ENCODE data around the gene CPN2. TPM values are rescaled to one million over a fixed set of nuclear protein-coding genes. Genes with fewer than 3 reads are reported as not detected.

Gene CPN2
- total RNA-seq, 1 experiment from 2014 or later: 0.09 TPM

DNA sequence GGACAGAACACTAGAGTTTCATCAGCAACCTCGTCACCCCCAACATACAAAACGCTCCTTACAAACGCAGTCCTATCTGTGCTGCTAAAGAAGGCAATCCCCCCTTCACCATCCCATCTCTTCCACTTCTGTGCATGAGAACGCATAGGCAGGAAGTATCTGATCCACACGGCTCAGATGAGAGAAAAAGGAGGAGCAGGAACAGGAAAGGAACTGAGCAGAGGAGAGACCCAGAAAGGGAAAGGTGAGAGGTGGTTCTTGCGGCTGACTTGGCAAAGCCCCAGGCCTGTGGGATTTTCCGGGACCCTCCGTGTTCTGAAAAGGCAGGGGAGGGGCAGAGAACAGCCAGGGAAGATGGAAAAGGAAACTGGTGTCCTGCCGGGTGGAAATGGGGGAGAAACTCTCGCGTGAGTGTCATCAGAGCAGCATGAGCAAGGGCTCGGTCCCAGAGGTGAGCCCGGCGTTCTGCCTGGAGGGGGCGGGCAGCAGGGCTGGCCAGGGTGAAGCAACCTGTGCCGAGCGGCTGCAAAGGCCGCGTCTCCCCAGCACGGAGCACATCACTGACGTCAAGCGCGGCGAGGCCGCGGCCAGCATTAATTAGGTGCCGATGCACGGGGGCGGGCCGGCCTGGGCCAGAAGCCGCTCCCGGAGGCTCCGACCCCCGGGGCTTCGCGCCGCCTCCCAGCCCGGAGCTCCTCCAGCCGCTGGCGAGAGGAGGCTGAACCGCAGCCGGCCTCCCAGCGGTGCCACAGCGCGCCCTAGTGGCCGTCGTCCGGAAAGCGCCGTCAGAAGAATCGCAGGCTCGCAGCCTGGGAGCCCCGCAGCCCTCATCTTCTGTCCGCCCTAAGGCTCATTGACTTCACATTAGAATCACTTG is 35.8 kb downstream of the CPN2 start (continued):
- TF ChIP-seq, protein P1, sequence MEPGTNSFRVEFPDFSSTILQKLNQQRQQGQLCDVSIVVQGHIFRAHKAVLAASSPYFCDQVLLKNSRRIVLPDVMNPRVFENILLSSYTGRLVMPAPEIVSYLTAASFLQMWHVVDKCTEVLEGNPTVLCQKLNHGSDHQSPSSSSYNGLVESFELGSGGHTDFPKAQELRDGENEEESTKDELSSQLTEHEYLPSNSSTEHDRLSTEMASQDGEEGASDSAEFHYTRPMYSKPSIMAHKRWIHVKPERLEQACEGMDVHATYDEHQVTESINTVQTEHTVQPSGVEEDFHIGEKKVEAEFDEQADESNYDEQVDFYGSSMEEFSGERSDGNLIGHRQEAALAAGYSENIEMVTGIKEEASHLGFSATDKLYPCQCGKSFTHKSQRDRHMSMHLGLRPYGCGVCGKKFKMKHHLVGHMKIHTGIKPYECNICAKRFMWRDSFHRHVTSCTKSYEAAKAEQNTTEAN (CRISPR knock-in tag; IDR thresholded peaks at IDR 0.05): peak; percentile 54; the same call in 1 of the 2 replicates
- TF ChIP-seq, protein P2, sequence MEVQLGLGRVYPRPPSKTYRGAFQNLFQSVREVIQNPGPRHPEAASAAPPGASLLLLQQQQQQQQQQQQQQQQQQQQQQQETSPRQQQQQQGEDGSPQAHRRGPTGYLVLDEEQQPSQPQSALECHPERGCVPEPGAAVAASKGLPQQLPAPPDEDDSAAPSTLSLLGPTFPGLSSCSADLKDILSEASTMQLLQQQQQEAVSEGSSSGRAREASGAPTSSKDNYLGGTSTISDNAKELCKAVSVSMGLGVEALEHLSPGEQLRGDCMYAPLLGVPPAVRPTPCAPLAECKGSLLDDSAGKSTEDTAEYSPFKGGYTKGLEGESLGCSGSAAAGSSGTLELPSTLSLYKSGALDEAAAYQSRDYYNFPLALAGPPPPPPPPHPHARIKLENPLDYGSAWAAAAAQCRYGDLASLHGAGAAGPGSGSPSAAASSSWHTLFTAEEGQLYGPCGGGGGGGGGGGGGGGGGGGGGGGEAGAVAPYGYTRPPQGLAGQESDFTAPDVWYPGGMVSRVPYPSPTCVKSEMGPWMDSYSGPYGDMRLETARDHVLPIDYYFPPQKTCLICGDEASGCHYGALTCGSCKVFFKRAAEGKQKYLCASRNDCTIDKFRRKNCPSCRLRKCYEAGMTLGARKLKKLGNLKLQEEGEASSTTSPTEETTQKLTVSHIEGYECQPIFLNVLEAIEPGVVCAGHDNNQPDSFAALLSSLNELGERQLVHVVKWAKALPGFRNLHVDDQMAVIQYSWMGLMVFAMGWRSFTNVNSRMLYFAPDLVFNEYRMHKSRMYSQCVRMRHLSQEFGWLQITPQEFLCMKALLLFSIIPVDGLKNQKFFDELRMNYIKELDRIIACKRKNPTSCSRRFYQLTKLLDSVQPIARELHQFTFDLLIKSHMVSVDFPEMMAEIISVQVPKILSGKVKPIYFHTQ (CRISPR knock-in tag; IDR thresholded peaks at IDR 0.05): no peak
- TF ChIP-seq SP1 (CRISPR knock-in tag; conservative IDR thresholded peaks at IDR 0.05) (0 out of 2 replicates have a peak, but pooled peaks have one; percentile 38), NFATC4 (CRISPR knock-in tag; IDR thresholded peaks at IDR 0.05) (no peak), FOXP1 (CRISPR knock-in tag; IDR thresholded peaks at IDR 0.05; ENCODE audit: borderline replicate concordance) (peak; percentile 76), CREB1 (CRISPR knock-in tag; IDR thresholded peaks at IDR 0.05) (no peak), FOXK1 (CRISPR knock-in tag; IDR thresholded peaks at IDR 0.05) (0 out of 2 replicates have a peak, but pooled peaks have one; percentile 38), NFYB (CRISPR knock-in tag; conservative IDR thresholded peaks at IDR 0.05; ENCODE audit: low read depth) (no peak), CBFB (CRISPR knock-in tag; IDR thresholded peaks at IDR 0.05; ENCODE audit: low read depth) (0 out of 2 replicates have a peak, but pooled peaks have one; percentile 15), HMGA2 (CRISPR knock-in tag; IDR thresholded peaks at IDR 0.05) (no peak), ZNF138 (CRISPR knock-in tag; conservative IDR thresholded peaks at IDR 0.05) (no peak), GRHL2 (CRISPR knock-in tag; IDR thresholded peaks at IDR 0.05; ENCODE audit: insufficient replicate concordance, severe bottlenecking) (no peak), ZNF263 (CRISPR knock-in tag; IDR thresholded peaks at IDR 0.05; ENCODE audit: low read depth) (no peak), ZNF671 (CRISPR knock-in tag; IDR thresholded peaks at IDR 0.05) (no peak), KAT7 (CRISPR knock-in tag; IDR thresholded peaks at IDR 0.05; ENCODE audit: borderline replicate concordance) (no peak), ZNF423 (CRISPR knock-in tag; IDR thresholded peaks at IDR 0.05) (peak; percentile 78; the same call in 1 of the 2 replicates), TCF7 (CRISPR knock-in tag; IDR thresholded peaks at IDR 0.05; ENCODE audit: low read depth) (no peak)
- TF ChIP-seq, protein P3, sequence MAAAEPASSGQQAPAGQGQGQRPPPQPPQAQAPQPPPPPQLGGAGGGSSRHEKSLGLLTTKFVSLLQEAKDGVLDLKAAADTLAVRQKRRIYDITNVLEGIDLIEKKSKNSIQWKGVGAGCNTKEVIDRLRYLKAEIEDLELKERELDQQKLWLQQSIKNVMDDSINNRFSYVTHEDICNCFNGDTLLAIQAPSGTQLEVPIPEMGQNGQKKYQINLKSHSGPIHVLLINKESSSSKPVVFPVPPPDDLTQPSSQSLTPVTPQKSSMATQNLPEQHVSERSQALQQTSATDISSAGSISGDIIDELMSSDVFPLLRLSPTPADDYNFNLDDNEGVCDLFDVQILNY (CRISPR knock-in tag; IDR thresholded peaks at IDR 0.05): peak; percentile 76
- TF ChIP-seq, protein P4, sequence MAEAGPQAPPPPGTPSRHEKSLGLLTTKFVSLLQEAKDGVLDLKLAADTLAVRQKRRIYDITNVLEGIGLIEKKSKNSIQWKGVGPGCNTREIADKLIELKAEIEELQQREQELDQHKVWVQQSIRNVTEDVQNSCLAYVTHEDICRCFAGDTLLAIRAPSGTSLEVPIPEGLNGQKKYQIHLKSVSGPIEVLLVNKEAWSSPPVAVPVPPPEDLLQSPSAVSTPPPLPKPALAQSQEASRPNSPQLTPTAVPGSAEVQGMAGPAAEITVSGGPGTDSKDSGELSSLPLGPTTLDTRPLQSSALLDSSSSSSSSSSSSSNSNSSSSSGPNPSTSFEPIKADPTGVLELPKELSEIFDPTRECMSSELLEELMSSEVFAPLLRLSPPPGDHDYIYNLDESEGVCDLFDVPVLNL (CRISPR knock-in tag; IDR thresholded peaks at IDR 0.05; ENCODE audit: borderline replicate concordance, low read depth): no peak
- TF ChIP-seq, protein P5, sequence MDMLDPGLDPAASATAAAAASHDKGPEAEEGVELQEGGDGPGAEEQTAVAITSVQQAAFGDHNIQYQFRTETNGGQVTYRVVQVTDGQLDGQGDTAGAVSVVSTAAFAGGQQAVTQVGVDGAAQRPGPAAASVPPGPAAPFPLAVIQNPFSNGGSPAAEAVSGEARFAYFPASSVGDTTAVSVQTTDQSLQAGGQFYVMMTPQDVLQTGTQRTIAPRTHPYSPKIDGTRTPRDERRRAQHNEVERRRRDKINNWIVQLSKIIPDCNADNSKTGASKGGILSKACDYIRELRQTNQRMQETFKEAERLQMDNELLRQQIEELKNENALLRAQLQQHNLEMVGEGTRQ (CRISPR knock-in tag; IDR thresholded peaks at IDR 0.05): no peak
- TF ChIP-seq, protein P6, sequence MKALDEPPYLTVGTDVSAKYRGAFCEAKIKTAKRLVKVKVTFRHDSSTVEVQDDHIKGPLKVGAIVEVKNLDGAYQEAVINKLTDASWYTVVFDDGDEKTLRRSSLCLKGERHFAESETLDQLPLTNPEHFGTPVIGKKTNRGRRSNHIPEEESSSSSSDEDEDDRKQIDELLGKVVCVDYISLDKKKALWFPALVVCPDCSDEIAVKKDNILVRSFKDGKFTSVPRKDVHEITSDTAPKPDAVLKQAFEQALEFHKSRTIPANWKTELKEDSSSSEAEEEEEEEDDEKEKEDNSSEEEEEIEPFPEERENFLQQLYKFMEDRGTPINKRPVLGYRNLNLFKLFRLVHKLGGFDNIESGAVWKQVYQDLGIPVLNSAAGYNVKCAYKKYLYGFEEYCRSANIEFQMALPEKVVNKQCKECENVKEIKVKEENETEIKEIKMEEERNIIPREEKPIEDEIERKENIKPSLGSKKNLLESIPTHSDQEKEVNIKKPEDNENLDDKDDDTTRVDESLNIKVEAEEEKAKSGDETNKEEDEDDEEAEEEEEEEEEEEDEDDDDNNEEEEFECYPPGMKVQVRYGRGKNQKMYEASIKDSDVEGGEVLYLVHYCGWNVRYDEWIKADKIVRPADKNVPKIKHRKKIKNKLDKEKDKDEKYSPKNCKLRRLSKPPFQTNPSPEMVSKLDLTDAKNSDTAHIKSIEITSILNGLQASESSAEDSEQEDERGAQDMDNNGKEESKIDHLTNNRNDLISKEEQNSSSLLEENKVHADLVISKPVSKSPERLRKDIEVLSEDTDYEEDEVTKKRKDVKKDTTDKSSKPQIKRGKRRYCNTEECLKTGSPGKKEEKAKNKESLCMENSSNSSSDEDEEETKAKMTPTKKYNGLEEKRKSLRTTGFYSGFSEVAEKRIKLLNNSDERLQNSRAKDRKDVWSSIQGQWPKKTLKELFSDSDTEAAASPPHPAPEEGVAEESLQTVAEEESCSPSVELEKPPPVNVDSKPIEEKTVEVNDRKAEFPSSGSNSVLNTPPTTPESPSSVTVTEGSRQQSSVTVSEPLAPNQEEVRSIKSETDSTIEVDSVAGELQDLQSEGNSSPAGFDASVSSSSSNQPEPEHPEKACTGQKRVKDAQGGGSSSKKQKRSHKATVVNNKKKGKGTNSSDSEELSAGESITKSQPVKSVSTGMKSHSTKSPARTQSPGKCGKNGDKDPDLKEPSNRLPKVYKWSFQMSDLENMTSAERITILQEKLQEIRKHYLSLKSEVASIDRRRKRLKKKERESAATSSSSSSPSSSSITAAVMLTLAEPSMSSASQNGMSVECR (CRISPR knock-in tag; IDR thresholded peaks at IDR 0.05; ENCODE audit: borderline replicate concordance): peak; percentile 84; the same call in 1 of the 2 replicates
- TF ChIP-seq, protein P7, sequence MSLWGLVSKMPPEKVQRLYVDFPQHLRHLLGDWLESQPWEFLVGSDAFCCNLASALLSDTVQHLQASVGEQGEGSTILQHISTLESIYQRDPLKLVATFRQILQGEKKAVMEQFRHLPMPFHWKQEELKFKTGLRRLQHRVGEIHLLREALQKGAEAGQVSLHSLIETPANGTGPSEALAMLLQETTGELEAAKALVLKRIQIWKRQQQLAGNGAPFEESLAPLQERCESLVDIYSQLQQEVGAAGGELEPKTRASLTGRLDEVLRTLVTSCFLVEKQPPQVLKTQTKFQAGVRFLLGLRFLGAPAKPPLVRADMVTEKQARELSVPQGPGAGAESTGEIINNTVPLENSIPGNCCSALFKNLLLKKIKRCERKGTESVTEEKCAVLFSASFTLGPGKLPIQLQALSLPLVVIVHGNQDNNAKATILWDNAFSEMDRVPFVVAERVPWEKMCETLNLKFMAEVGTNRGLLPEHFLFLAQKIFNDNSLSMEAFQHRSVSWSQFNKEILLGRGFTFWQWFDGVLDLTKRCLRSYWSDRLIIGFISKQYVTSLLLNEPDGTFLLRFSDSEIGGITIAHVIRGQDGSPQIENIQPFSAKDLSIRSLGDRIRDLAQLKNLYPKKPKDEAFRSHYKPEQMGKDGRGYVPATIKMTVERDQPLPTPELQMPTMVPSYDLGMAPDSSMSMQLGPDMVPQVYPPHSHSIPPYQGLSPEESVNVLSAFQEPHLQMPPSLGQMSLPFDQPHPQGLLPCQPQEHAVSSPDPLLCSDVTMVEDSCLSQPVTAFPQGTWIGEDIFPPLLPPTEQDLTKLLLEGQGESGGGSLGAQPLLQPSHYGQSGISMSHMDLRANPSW (CRISPR knock-in tag; conservative IDR thresholded peaks at IDR 0.05; ENCODE audit: low read depth): no peak
- TF ChIP-seq, protein P8, sequence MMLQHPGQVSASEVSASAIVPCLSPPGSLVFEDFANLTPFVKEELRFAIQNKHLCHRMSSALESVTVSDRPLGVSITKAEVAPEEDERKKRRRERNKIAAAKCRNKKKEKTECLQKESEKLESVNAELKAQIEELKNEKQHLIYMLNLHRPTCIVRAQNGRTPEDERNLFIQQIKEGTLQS (CRISPR knock-in tag; conservative IDR thresholded peaks at IDR 0.05): no peak

Data from WTC11 (cell line).